Endothelial cell of umbilical vein (primary cell): ENCODE data around the gene PNPLA5. TPM values are rescaled to one million over a fixed set of nuclear protein-coding genes. Genes with fewer than 3 reads are reported as not detected.

ENCODE experiments used
- BruUV-seq: library from RNA; stranded (reverse); fragments of 400-500 nt; replicated peaks from 2 replicates; lab custom pipeline; 2021; lab: Mats Ljungman, UMichigan
- CTCF ChIA-PET: fragments of 300-600, 350-600 bp; sonication (Branson Sonifier 250); formaldehyde crosslinking; loops from one replicate; lab custom pipeline; 2021; ENCODE audit warnings: antibody characterized with exemption, inconsistent platforms; lab: Charles Lee
- POLR2A ChIA-PET: fragments of 300-600, 350-600 bp; sonication (Branson Sonifier 250); formaldehyde crosslinking; loops from one replicate; lab custom pipeline; 2021; ENCODE audit warnings: antibody characterized with exemption, inconsistent platforms; lab: Charles Lee
- DNase-seq: peaks from one replicate; pipeline ENCODE4 v3.0.0-alpha.2; 2011; ENCODE audit warnings: low read depth, low spot score
- FAIRE-seq: peaks from 2 replicates; lab custom pipeline; 2011; peaks lifted over from hg19 to GRCh38; lab: Jason Lieb, UNC
- H2AFZ ChIP-seq: 2 replicates; pipeline ENCODE4 v1.6.0; 2012; ENCODE audit warnings: low read depth, low read length, control low read depth, inconsistent platforms
- H3K27ac ChIP-seq: 2 replicates; pipeline ENCODE4 v1.5.1; 2011; ENCODE audit warnings: low read depth, mild to moderate bottlenecking, control low read depth, low read length, moderate library complexity; ENCODE audit not compliant: insufficient read depth
- H3K27me3 ChIP-seq, 2 experiments: 2 replicates each; pipeline versions ENCODE4 v1.6.0 to v1.6.1; 2011; ENCODE audit warnings: low read length in 2 of 2, mixed read lengths in 1 of 2; ENCODE audit not compliant: control insufficient read depth in 2 of 2, insufficient read depth in 2 of 2
- H3K36me3 ChIP-seq, 2 experiments: 2 replicates in 1 of 2; 3 replicates in 1 of 2; pipeline ENCODE4 v1.5.1; 2011; ENCODE audit warnings: low read length in 2 of 2, mild to moderate bottlenecking in 1 of 2, moderate library complexity in 1 of 2; ENCODE audit not compliant: control insufficient read depth in 2 of 2, insufficient read depth in 2 of 2; ENCODE audit errors: extremely low read depth in 1 of 2
- H3K4me1 ChIP-seq: 3 replicates; pipeline ENCODE4 v1.5.1; 2011; ENCODE audit warnings: mild to moderate bottlenecking, low read length; ENCODE audit not compliant: control insufficient read depth, insufficient read depth; ENCODE audit errors: extremely low read depth
- H3K4me2 ChIP-seq: 2 replicates; pipeline ENCODE4 v1.6.1; 2011; ENCODE audit warnings: low read length, control low read depth, mixed read lengths; ENCODE audit not compliant: insufficient read depth
- H3K4me3 ChIP-seq, 3 experiments: fragments of 200-600 bp in 1 of 3; sonication (generic), shearing (Covaris generic) in 1 of 3; replicated peaks in 1 of 3; 2 replicates each; pipeline ENCODE4 v1.5.1; 2011 to 2016; ENCODE audit warnings: control low read depth in 3 of 3, low read length in 3 of 3, mild to moderate bottlenecking in 2 of 3, inconsistent platforms in 1 of 3, low read depth in 1 of 3, moderate library complexity in 1 of 3; ENCODE audit not compliant: insufficient read depth in 1 of 3
- H3K79me2 ChIP-seq: 2 replicates; pipeline ENCODE4 v1.6.0; 2012; ENCODE audit warnings: low read length, inconsistent platforms; ENCODE audit not compliant: control insufficient read depth, insufficient read depth
- H3K9ac ChIP-seq: replicated peaks from 2 replicates; pipeline ENCODE3; 2011; ENCODE audit warnings: low read length, control low read depth; ENCODE audit not compliant: insufficient read depth; ENCODE audit errors: extremely low read depth
- H3K9me1 ChIP-seq: replicated peaks from 3 replicates; pipeline ENCODE4 v1.6.0; 2011; ENCODE audit warnings: mild to moderate bottlenecking, low read length; ENCODE audit not compliant: control insufficient read depth, insufficient read depth; ENCODE audit errors: extremely low read depth
- H3K9me3 ChIP-seq: replicated peaks from 2 replicates; pipeline ENCODE4 v1.5.1; 2012; ENCODE audit warnings: low read length, inconsistent platforms; ENCODE audit not compliant: control insufficient read depth, insufficient read depth
- H4K20me1 ChIP-seq: replicated peaks from 2 replicates; pipeline ENCODE3; 2011; ENCODE audit warnings: mild to moderate bottlenecking, low read length; ENCODE audit not compliant: control insufficient read depth, insufficient read depth; ENCODE audit errors: extremely low read depth
- CTCF ChIP-seq, 2 donors: IDR thresholded peaks; 1 replicate in 1 of 2; 2 replicates in 1 of 2; pipeline ENCODE4 v1.5.1; 2011; ENCODE audit warnings: low read length in 2 of 2, mild to moderate bottlenecking in 2 of 2, moderate library complexity in 2 of 2, control low read depth in 1 of 2, inconsistent platforms in 1 of 2, low read depth in 1 of 2; ENCODE audit not compliant: insufficient read depth in 1 of 2; ENCODE audit errors: extremely low read depth in 1 of 2
- EZH2 ChIP-seq: IDR thresholded peaks from 2 replicates; pipeline ENCODE4 v1.6.1; 2012; ENCODE audit warnings: borderline replicate concordance, low read depth, mild to moderate bottlenecking, moderate library complexity, low read length, inconsistent platforms; ENCODE audit not compliant: severe bottlenecking
- FOS ChIP-seq: IDR thresholded peaks from 2 replicates; pipeline ENCODE4 v1.6.1; 2011; ENCODE audit warnings: mild to moderate bottlenecking, low read length, moderate library complexity, borderline replicate concordance; ENCODE audit not compliant: insufficient read depth
- GATA2 ChIP-seq: IDR thresholded peaks from 2 replicates; pipeline ENCODE4 v1.7.0; 2011; ENCODE audit warnings: low read depth, mild to moderate bottlenecking, moderate library complexity, mixed read lengths, low read length; ENCODE audit not compliant: insufficient read length, insufficient read depth
- JUN ChIP-seq: IDR thresholded peaks from 2 replicates; pipeline ENCODE4 v1.6.1; 2011; ENCODE audit warnings: borderline replicate concordance, low read depth; ENCODE audit not compliant: insufficient read length, insufficient read depth
- MAX ChIP-seq: IDR thresholded peaks from 2 replicates; pipeline ENCODE4 v1.6.1; 2011; ENCODE audit not compliant: insufficient read depth, insufficient read length
- MYC ChIP-seq: IDR thresholded peaks from one replicate; pipeline ENCODE4 v1.6.1; 2011; ENCODE audit warnings: mild to moderate bottlenecking, low read depth, low read length
- POLR2A ChIP-seq: IDR thresholded peaks from 2 replicates; pipeline ENCODE4 v1.6.1; 2012; ENCODE audit warnings: low read depth, mild to moderate bottlenecking, control low read depth, low read length
- POLR2AphosphoS5 ChIP-seq: IDR thresholded peaks from 2 replicates; pipeline ENCODE4 v1.6.1; 2012; ENCODE audit warnings: low read depth, mild to moderate bottlenecking, control low read depth, low read length, moderate library complexity; ENCODE audit not compliant: insufficient read depth
- dilution Hi-C: fragments of 300-500 bp; cut with MboI; formaldehyde crosslinking; loops from one replicate; pipeline ENCODE4 v1.15.0; 2019; ENCODE audit warnings: low sequenced_read_pairs; ENCODE audit not compliant: extremely low pct_ligation_motif_present
- intact Hi-C: fragments of 100-400 bp; cut with micrococcal nuclease; formaldehyde crosslinking; loops from one replicate; pipeline ENCODE4 v1.10.0; 2022
- polyA plus RNA-seq, 4 experiments: library from polyadenylated mRNA; depleted of rRNA in 3 of 4; stranded (reverse) in 3 of 4; unstranded in 1 of 4; fragments of >200 nt; gene quantifications; 2 replicates each; pipeline versions ENCODE4 v1.2.1 to v1.2.3, GENCODE V29; 2011 to 2012; ENCODE audit warnings: missing spikeins in 1 of 4
- total RNA-seq: library from RNA; stranded (reverse); gene quantifications from 2 replicates; pipeline ENCODE4 v1.2.3, GENCODE V29; 2021

PNPLA5 gene
- total and polyA plus RNA-seq, 2 donors (not counting 3 experiments of a cell fraction or from before 2014, with no cell fraction given) = not detected

GRCh38 chr22:43844560-43845545 is 47.0 kb downstream of the PNPLA5 start:
- no peak overlapping the region for H3K4me2 ChIP-seq
- no peaks in the 10 kb centered on the region for H4K20me1 ChIP-seq
- TF ChIP-seq MAX (no peak), JUN (no peak), POLR2A (no peak), POLR2AphosphoS5 (no peak), CTCF (IDR thresholded peaks at IDR 0.05; ENCODE audit: extremely low read depth in 1 of 2, insufficient read depth in 1 of 2, low read depth in 1 of 2, low read length in 2 of 2) (no peak), EZH2 (no peak), GATA2 (no peak), MYC (no peak), FOS (no peak)
- BruUV-seq = no TSS peak
- H3K4me1 ChIP-seq = peaks cover 7% of the 10 kb centered on the region
- no peak overlapping the region for H3K27ac ChIP-seq
- POLR2A ChIA-PET = no interaction called here
- no peaks in the 10 kb centered on the region for H3K79me2 ChIP-seq
- CTCF ChIA-PET = no interaction called here
- FAIRE-seq = no peak
- H3K4me3 ChIP-seq = no peak overlapping the region
- H3K9ac ChIP-seq = no peak overlapping the region
- H3K36me3 ChIP-seq = no peaks in the 10 kb centered on the region
- DNase-seq = no peak
- H3K27me3 ChIP-seq = no peaks in the 10 kb centered on the region
- H2AFZ ChIP-seq = no peak overlapping the region
- intact Hi-C loops (no loop called here), dilution Hi-C loops (no loop called here)
- no peaks in the 10 kb centered on the region for H3K9me1 ChIP-seq
- H3K9me3 ChIP-seq = no peaks in the 10 kb centered on the region
